Measurements from ENCODE around the gene CDK2.

CDK2 gene

GRCh38 chr12:56013482-56013881 lies 46.9 kb downstream of the CDK2 start:
- TF ChIP-seq GATA3 (IDR thresholded peaks at IDR 0.05; ENCODE audit: low read depth, low read length) = no peak
- TF ChIP-seq GATA2 (IDR thresholded peaks at IDR 0.05; ENCODE audit: low read depth, low read length) = no peak

DNA sequence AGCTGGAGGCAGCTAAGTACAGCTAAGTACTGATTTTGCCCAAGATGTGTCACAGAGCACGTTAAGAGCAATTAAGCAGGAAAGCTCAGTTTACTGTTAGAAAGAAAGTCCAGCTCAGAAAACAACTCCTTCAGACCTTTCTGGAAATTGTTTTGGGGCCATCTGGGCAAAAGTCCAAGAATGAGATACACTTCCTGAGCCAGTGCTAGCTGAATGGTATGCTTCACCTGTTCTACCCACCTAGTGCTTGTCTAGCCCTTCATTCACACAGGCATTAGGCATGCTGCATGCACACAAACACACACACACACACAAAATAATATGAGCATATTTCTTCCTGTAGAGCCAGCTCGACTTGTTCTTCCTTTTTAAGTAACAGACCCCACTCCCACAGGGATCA lies 47.6 kb downstream of the CDK2 start:
- TF ChIP-seq GATA2 (IDR thresholded peaks at IDR 0.05; ENCODE audit: low read depth, low read length) = no peak
- TF ChIP-seq GATA3 (IDR thresholded peaks at IDR 0.05; ENCODE audit: low read depth, low read length) = no peak

DNA sequence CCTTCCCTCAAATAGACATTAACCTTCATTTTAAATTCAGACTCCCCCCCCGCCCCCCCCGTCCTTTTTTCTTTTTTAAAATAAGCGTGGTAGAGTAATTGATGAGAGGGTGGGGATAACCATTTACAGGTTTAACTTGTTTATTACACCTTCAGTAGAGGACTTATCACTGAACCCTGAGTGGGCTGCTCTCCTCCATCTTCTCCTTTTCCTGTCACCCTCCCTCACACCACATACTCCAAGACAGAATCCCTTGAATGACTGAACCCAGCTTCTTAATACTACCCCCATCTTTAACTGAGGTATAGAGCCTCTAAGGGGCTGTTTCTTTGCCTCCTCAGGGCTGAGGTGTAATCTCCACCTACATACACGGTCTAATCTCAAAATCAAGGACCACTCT lies 50.6 kb downstream of the CDK2 start:
- TF ChIP-seq GATA2 (IDR thresholded peaks at IDR 0.05; ENCODE audit: low read depth, low read length) (no peak), GATA3 (IDR thresholded peaks at IDR 0.05; ENCODE audit: low read depth, low read length) (no peak)

- TF ChIP-seq GATA3 (IDR thresholded peaks at IDR 0.05; ENCODE audit: low read depth, low read length) (no peak), GATA2 (IDR thresholded peaks at IDR 0.05; ENCODE audit: low read depth, low read length) (no peak)
Observed at GRCh38 chr12:56018356-56018755, 51.7 kb downstream of the CDK2 start.

DNA sequence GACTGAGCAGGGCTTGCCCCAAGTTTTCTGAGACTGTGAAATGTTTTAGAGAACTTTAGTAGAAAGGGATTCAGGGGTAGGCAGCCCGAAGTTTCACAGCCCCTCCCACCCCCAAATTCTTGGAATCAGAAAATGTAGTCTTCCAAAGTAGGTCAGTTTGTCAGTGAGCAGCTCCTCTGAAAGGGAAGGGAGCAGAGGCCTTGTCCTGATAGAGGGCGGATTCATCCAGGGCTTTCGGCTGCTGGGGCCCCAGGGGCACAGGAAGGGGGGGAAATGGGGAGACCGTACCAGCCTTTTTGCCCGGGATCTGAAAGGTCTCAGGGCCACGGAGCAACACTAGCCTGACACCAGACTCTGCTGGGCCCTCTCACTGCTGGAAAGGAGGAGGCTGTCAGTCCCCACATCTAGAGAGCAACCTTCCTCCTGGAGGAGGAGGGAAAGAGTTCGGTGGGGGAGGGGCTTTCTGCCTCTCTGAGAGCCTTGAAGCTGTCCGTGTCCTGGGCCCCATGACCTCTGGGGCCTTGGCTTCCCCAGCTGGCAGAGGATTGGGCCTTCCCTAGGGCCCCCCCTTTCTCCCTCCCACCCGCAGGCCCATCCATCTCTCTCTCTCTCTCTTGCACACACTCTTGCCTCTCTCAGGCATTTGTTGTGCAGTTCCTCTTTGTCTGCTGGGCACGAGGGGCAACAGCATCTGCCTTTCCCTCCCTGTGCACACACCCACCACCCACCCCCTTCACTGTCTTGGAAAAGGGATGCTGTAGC lies 54.0 kb downstream of the CDK2 start, which contains the start of gene IKZF4:
Gene IKZF4, plus strand, starts transcription at position 621 of the 762 bp plus-strand sequence. CDS start 451 bp downstream, outside the sequence.
- TF ChIP-seq GATA2 (IDR thresholded peaks at IDR 0.05; ENCODE audit: low read depth, low read length) (no peak), GATA3 (IDR thresholded peaks at IDR 0.05; ENCODE audit: low read depth, low read length) (no peak)

GRCh38 chr12:56021889-56022497 lies 55.4 kb downstream of the CDK2 start:
- TF ChIP-seq GATA3 (IDR thresholded peaks at IDR 0.05; ENCODE audit: low read depth, low read length) (no peak), GATA2 (IDR thresholded peaks at IDR 0.05; ENCODE audit: low read depth, low read length) (no peak)
